ENCODE data around the gene TMEM106B.
A peak's percentile ranks its signal among the peaks of the same experiment; 100 is the strongest.
"Not testable (repeated sequence)": the region's sequence is repeated elsewhere in the genome, so short reads cannot be mapped to it uniquely, and the experiment has no call there.

The TMEM106B gene

DNA sequence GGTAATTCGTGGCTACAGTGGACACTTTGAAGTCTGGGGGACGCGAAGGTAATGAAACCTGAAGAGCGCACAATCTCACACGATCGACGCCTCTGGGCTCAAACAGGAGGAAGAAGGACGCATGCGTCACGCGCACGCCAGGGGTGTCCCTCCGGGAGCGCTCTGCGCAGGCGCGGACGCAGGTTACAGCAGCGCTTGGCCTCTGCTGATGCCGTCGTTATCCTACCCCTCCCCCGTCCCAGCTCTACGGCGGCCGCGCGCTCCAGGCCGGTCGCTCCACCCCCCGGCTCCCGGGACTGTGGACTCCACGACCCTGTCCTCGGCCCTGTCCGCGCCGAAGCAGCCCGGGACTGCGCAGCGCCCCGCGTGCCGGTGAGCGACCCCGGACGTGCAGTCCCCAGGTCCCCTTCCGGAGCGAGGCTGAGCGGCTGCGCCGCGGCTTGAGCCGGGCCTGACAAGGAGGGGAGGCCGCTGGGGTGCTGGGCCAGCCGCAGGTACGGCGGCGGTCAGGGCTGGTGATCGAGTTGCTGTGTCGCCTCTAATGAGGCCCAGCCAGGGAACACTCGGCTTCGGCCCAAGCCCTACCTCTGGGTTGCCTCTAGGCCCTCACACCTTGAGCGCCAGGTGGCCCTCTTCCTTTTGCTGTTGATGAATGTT, at the start of gene TMEM106B:
Gene TMEM106B, plus strand, starts transcription at position 241 of the 657 bp plus-strand sequence. CDS start 3,517 bp downstream, outside the sequence.
- DNase-seq, result peak; percentile 98 to 99 (median 99)

DNA sequence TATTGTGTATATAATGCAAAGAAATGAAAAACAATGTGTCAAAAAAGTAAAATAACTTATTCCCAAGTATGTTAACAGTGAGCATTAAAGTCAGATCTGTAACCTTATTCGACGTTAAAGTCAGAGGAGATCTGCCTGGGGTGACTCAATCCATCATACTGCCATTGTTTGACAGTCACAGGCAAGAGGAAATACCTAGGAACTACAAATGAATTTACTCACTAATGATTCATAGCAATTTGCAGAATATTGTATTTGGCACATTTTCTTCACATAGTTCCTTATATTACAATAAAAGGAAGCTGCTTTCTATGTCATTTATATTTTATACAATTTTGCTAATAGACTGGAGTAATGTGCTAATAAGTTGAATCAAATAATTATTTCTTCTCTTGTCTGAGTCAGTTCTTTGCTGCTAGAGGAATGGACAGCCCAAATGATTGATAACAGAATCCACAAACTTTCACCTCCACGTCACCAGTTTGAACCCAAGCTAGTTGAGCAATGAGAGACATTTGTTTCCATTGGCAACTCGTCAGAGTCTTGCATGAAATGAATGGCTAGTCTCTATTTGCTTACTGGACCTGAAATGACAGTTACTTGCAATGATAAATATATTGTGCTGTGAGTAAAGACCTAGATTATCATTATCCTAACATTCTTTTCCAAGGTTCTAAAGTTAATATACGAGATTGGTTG, 48.5 kb upstream of the TMEM106B start:
- peak in 1 of 3 experiments; percentile 37 for DNase-seq

DNA sequence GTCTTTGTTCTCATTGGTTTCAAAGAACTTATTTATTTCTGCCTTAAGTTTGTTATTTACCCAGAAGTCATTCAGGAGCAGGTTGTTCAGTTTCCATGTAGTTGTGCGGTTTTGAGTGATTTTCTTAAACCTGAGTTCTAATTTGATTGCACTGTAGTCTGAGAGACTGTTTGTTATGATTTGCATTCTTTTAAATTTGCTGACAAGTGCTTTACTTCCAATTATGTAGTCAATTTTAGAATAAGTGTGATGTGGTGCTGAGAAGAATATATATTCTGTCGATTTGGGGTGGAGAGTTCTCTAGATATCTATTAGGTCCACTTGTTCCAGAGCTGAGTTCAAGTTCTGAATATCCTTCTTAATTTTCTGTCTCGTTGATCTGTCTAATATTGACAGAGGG, 43.0 kb upstream of the TMEM106B start:
- not testable (repeated sequence) for DNase-seq

DNA sequence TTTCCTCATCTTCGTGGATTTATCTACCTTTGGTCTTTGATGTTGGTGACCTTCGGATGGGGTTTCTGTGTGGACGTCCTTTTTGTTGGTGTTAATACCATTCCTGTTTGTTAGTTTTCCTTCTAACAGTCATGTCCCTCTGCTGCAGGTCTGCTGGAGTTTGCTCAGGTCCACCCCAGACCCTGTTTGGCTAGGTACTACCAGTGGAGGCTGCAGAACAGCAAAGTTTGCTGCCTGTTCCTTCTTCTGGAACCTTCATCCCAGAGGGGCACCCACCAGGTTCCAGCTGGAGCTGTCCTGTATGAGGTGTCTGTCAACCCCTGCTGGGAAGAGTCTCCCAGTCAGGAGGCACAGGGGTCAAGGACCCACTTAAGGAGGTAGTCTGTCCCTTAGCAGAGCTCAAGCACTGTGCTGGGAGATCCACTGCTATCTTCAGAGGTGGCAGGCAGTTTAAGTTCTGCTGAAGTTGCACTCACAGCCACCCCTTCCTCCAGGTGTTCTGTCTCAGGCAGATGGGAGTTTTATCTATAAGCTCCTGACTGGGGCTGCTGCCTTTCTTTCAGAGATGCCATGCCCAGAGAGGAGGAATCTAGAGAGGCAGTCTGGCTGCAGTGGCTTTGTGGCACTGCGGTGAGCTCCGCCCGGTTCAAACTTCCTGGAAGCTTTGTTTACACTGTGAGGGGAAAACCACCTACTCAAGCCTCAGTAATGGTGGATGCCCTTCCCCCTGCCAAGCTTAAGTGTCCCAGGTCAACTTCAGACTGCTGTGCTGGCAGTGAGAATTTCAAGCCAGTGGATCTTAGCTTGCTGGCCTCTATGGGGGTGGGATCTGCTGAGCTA, 40.9 kb upstream of the TMEM106B start:
- DNase-seq, result peak in 1 of 3 experiments; percentile 12

DNA sequence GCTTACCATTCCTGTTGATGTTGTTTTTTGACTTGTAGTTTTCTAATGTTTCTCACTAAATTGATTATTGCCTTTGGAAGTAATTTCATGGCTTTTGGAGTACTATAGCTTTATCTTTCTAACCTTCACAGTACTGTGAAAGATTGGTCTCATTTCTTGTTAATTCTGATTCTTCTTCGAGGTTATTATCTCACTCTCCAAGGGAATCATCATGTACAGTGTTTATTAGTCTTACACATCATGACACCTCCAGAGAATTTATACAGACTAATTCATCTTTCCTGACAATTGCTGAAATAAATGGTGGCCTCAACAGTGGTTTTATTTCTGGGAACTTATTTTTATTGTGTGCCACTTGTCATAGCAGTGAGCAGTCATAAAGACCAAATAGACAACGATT, 37.4 kb upstream of the TMEM106B start:
- DNase-seq, result no peak

DNA sequence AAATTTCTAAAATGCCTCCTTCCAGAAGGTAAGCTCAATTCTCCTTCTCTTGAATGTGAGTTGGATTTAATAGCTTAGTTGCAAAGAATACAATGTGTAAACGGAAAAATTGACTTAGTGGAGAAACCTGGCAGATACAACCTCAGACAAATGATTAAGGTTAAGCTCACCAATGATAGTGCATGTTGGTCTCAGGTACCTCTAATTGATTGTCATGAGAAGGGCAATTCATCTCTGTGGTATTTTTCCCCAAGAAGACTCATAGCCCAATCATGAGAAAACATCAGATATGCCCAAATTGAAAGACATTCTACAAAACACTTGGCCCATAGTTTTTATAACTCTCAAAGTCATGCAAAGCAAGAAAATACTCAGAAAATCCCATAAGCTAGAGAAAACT, 36.2 kb upstream of the TMEM106B start:
- DNase-seq, result no peak

DNA sequence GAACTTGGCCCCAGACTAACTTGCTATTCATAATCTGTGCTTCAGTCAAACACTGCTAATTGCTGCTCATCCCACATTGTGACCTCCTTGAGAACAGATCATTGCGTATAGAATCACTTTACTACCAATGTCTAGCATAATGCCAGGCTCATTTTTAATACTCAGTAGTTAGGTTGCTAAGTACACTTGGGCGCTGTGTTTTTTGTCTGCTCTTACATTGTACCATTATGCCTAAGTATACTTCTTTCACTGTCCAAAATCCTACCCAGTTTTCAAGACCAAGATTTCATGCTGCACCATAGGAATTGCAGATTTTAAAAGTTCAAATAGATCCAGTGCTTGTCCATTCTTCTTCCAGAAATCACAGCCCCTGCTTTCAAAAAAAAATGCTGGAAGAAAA, 32.8 kb upstream of the TMEM106B start:
- peak in 2 of 3 experiments; percentile 11 to 39 for DNase-seq

DNA sequence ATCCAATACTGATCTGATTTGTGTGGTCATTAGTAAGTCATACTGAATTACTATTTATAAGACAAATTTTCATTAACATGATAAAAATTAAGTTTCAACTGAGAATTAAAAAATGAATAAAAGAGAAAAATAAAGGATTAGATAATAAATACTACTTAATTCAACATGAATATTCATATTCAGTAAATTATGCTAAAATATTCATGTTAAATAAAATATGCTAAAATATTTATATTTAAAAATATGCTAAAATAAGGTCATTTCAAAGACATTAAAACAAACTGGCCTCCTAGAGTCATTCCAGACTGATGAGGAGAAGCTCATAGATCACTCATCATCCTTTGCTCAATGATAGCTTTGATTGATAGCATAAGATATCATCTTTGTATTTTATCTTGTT, 16.7 kb upstream of the TMEM106B start:
- no peak for DNase-seq

DNA sequence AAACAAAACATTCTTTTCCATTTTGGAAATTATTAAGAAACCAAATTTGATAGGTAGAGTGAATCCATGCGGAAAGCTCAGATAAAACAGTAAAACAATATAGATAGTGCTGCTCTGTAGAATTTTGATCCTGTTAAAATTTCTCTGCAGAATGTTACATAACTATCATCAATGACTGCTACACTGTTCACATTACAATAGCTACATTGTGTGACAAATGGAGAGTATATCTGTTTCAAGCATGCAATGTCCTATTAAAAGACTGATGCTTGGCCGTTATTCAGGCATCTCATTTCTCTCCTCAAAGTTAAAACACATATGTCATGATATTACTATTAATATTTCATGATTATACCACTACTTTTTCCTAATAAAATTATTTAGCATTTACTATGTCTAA, 14.7 kb upstream of the TMEM106B start:
- no peak for DNase-seq

DNA sequence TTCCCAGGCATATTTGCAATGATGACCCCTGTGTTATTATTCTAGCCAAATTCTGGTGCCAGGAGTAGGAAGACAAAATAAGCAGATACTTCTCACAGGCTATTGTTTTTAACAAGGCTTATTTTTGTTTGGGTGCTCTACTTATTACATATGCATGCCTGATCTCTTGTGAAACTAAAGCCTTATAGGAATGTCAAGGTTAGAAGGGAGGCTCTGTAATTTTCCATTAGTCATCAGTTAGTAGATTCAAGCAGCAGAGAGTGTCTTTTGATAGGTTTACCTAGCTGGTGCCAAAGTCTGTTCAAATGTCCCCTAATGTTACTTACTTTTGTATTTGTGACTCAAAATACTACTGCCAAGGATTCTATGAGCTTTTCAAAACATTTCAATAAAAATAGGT, 11.7 kb upstream of the TMEM106B start:
- DNase-seq, result no peak

DNA sequence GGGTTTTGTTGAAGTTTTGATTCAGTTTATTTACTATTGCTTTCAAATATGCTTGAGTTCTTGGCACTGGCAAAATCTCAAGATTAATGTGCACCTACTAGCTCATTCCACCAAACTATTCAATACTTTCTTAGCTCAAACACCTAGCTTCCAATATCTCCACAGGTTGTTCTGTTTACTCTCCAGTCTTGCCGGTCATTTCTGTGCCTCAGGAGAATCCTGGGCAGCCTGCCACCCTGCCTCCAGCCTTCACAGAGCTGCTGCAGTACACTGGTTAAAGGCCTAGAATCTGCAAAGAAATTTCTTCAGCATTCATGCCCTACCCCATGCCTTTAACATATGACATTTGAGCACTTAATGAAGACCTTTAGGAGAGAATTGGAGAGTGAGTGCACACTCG, 4.0 kb upstream of the TMEM106B start:
- DNase-seq, result no peak

DNA sequence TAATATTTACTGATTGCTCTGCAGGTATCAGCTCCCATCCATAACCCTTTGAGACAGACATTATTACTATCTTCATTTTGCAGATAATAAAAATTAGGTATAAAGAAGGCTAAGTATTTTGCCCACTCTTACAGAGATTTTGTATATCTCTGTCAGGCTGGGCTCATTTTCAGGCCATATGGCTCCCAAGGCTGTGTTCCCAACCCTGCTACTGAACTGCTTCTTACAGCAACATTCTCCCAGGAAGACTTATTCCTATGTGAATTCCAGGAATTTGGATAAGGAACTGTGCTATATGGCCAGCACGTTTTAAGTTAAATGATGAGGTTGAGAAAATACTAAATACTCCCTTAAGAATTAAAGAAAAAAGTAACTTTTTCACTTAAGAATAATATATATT, 1.9 kb upstream of the TMEM106B start:
- DNase-seq, result no peak

DNA sequence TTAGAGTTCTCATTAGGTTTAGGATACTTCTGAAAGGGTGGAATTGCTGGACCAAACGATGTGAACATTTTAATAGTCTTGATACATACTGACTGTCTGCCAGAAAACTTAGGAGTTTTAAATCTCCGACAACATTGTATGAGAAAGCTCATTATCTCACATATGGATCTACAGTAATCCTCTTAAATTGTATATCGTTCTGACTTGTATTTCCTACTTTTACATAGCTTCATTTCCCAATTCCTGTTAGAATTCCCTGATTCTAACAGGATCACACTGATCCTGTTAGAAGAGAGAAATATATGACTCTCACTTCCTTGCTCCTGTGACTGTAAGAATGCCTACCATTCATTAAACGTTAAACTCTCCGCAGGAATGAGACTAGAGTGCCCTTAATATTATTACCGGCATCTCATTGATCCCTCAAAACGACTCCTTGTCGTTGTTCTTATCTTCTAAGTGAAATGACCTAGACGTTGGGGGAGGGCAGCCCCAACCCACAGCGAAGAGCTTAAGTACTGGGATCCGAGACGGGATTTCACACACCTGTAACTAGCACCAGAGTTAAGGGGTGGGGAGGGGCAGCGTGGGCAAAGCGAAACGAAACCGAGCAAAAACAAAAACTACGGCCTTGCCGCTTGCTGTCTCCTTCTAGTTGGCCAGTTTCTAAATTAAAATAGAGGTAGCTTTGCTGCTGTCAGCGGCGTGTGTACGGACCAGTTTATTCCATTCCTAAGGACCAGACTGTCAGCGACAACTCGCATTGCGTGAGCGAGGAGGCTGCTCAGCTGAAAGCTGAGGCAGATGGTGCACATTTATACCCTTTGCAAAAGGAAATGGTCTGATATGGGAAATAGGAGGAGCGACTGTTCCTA, 678 bp upstream of the TMEM106B start:
- DNase-seq, result peak in 2 of 3 experiments; percentile 75 to 82

DNA sequence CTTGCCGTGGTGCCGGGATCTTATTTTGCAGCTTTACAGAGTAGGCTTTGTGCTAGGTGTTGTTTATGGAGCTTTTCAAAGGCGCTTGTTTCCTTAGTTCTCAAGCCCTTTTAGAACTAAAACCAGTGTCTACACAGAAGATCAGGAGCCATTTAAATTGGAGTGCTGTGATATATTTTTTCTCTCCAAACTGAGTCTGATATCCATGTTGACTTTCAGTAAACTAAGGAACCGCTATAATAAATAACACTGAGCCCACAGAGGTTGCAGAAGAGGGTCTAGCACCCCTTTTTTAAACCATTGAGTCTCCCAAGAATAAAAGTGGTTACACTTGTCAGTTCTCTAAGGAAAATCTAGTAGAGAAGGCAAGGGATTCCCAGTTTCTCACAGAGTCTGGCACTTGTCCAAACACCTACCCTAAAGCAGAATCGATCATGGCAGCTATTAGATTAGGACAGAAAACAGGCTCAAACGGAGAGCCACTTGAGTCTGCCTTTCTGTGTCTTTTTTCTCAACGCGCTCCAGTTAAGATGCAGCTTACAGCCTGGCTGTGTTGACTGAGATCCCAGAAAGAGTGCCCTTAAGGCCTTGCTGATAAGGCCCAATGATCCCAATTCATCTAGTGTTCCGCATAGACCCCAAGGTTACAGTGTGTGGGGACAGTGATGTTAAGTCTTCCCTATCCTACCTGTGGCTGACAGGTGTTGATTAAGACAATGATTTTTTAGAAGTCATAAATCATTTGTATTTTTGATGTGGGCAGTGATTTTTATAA, 804 bp downstream of the TMEM106B start:
- DNase-seq, result peak; percentile 60 to 88 (median 65)

DNA sequence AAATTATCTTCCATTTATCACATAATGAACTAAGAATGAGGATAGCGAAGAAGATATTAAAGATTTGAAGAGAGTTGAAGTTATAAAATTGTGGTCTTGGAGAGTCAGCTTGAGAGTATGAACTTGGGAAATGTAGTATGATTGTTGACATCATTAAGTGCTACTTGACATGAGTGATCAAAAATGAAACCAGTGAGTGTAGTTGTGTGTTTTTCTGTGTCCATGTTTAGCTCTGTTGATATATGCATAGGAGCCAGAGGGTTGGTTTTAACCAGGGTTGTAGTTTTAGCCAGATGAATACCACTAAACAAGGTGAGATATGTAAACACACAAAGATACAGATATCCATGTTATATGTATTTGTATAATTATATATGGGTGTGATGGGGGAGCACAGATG, 6.2 kb downstream of the TMEM106B start:
- DNase-seq, result no peak

DNA sequence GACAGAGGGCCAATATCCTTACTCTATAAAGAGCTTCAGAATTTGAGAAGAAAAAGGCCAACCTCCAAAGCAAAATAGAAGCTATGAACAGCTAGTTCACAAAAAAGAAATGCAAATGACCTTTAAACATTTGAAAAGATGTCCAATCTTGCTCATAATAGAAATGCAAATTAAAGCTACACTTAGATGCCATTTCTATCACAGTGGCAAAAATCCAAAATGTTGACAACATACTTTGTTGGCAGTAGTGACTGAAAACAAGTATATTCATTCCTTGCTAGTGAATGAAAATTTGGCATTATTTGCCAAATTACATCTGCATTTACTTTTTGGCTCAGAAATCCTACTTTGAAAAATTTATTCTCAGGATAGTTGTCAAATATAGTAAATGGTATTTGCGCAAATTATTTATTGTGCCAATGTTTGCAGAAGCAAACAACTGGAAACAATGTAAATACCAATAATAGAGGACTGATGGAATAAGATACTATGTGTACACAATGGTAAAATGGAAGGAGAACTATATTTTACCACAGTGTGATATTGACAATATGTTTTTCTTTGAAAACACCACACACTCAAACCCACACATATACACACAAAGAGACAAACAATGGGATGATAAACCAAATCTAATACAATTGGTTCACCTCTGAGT, 9.4 kb downstream of the TMEM106B start:
- peak in 1 of 3 experiments; percentile 64 for DNase-seq

DNA sequence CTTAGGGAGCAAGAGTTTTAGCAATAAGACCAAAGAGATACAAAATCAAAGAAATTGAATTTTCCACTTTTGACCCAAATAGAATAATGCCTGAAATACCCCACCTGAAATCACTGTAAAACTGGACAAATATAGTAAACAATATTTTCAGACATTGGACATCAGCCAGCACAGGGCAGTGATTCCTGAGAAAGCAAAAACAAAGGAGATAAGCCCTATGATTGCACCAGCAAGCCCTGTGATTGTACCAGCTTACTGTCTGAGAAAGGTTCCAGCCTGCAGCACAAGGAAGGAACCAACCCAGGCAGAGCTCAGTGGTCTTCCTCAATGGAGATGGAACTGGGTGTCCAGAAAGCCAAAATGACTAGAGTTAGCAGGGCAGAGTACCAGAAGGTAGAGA, 10.3 kb downstream of the TMEM106B start:
- no peak for DNase-seq

DNA sequence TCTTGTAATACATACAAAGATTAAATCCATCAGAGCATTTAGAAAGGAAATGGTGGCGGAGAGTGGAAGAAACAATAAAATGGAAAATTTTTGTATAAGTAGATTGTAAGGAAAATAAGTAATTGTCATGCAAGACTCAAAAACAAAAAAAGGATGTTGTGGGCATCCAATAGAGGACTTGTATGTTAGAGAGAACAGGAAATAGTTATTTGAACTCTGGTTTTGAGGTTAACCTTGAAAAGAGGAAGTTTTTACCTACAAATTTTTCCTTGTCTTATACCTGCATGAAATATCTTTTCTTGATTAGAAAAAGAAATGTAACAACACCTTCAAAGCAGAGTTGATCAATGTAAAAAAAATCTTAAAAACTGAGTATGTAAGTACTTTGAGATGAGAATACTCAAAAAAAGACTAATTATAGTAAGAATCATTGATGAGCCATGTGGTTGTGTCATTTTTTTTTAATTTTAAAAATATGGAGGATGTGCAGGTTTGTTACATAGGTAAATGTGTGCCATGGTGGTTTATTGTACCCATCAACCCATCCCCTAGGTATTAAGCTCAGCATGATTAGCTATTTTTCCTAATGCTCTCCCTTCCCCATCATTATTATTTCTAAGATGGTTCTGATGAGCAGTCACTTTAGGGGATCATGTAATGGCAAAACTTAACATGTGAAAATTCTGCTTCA, 11.9 kb downstream of the TMEM106B start:
- DNase-seq, result no peak

DNA sequence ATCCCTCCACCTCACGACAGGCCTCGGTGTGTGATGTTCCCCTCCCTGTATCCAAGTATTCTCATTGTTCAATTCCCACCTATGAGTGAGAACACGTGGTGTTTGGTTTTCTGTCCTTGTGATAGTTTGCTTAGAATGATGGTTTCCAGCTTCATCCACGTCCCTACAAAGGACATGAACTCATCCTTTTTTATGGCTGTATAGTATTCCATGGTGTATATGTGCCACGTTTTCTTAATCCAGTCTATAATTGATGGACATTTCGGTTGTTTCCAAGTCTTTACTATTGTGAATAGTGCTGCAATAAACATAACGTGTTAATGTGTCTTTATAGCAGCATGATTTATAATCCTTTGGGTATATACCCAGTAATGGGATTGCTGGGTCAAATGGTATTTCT, 13.9 kb downstream of the TMEM106B start:
- DNase-seq, result not testable (repeated sequence)

DNA sequence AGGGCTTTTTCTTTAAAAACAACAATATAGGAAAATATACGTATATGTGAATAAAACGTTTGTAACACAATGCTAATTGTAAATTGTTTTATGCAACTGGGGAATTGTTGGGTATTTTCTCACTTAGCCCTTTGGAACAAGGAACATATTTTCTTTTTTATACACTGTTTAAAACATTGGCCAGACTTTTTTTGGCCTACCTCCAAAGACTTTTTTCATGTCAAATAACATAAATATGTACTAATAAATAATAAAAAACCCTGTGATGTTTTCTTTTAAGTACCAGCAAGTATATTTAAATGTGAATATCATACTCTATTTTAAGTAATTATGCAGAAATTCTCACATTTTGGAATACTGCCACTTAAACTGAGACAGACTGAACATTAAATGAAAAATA, 15.7 kb downstream of the TMEM106B start:
- DNase-seq, result no peak

DNA sequence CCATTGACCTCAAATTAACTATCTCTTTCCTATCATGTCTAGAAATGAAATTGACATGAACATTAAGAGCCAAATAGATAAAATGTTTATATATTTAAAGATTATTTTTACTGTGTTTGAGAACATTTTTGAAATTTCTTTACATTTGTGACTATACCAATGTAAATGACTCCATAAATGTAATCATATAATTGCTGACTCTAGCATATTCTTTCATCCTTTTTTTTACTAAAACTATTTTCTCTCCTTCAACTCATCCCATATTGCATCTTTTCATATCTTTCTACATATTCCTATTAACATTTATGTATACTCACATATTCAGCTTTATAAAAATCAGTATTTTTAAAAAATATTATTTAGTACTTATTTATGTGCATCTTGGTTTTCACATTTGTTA, 16.9 kb downstream of the TMEM106B start:
- no peak for DNase-seq

Data from NCI-H1417 (cell line).